Breast epithelium (tissue), 4 donors: ENCODE measurements around the gene PRKCE. TPM values are rescaled to one million over a fixed set of nuclear protein-coding genes. Genes with fewer than 3 reads are reported as not detected.

ENCODE experiments used
- DNase-seq, 2 donors: peaks; one replicate each; pipeline ENCODE4 v3.0.0-alpha.2; 2019; ENCODE audit warnings: low spot score in 2 of 2
- H3K27ac ChIP-seq, 2 donors: fragments of 200-600 bp; sonication (generic) in 1 of 2; one replicate each; pipeline ENCODE4 v1.5.1; 2016 to 2019; ENCODE audit warnings: mild to moderate bottlenecking in 1 of 2
- H3K27me3 ChIP-seq, 2 donors: fragments of 200-600 bp; sonication (generic) in 1 of 2; one replicate each; pipeline versions ENCODE4 v1.5.1 to v1.6.0; 2017 to 2019; ENCODE audit warnings: control low read depth in 1 of 2, mild to moderate bottlenecking in 1 of 2
- H3K36me3 ChIP-seq: fragments of 200-600 bp; one replicate; pipeline ENCODE4 v1.5.1; 2019
- H3K4me1 ChIP-seq, 2 donors: fragments of 200-600 bp; sonication (generic); one replicate each; pipeline ENCODE4 v1.5.1; 2016 to 2019; ENCODE audit warnings: control low read depth in 1 of 2
- H3K4me3 ChIP-seq, 3 donors: fragments of 200-600 bp; sonication (generic); 1 replicate in 2 of 3; 2 replicates in 1 of 3; pipeline ENCODE4 v1.5.1; 2016 to 2019; ENCODE audit warnings: mild to moderate bottlenecking in 3 of 3, moderate library complexity in 2 of 3
- H3K9me3 ChIP-seq, 2 donors: fragments of 200-600 bp; sonication (generic) in 1 of 2; one replicate each; pipeline ENCODE4 v1.5.1; 2016 to 2019; ENCODE audit warnings: control low read depth in 1 of 2
- POLR2A ChIP-seq: fragments of 450-650 bp; IDR thresholded peaks from one replicate; pipeline ENCODE4 v1.6.1; 2016; ENCODE audit warnings: antibody characterized with exemption, mild to moderate bottlenecking, moderate library complexity
- POLR2AphosphoS5 ChIP-seq, 3 donors: sonication (generic); formaldehyde crosslinking; IDR thresholded peaks; one replicate each; pipeline ENCODE4 v1.6.1; 2017; ENCODE audit warnings: antibody characterized with exemption in 3 of 3
- intact Hi-C: fragments of 100-400 bp; cut with DNase I; formaldehyde crosslinking; loops from one replicate; pipeline ENCODE4 v1.15.1; 2023; ENCODE audit warnings: low total_unique reads
- total RNA-seq, 3 donors: library from RNA; depleted of rRNA; stranded (reverse); fragments of >200 nt; gene quantifications; one replicate each; pipeline ENCODE4 v1.1.0, GENCODE V29; 2016
- TF ChIP-seq, protein P1 (sequence below), 3 donors: fragments of 450-650 bp; IDR thresholded peaks; one replicate each; pipeline ENCODE4 v1.5.1; 2016 to 2017; ENCODE audit warnings: antibody characterized with exemption in 3 of 3, mild to moderate bottlenecking in 3 of 3, moderate library complexity in 3 of 3

PRKCE gene
- total RNA-seq, 3 donors from 2014 or later, result 20.6 to 34.0 (median 23.6) TPM

DNA sequence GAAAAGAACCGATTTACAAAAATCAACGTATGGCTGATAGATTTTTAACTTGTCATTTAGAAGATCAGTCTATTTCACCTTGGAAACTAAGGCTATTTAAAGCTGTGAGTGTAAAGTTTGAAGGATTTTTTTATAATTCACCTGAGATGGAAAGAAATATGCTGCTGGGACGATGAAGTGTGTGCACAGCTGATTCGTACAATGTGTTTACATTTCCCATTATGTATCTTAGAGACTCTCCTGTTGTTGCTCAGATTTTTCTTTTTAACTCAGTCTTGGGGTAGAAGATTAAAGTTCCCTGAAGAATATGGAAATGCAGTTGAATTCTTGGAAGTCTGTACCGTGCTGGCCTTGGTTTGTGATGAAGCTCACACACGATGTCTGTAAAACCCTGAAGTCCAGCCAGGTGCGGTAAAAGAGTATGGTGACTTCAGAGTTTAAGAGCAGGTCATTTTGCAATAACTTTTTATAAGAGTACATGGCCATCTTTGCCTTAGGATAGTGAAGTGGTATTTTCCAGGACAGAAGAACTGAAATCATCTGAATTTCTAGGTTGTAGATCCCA is 250.1 kb downstream of the PRKCE start:
- H3K36me3 ChIP-seq, result no peaks in the 10 kb centered on the region
- peaks cover 0 to 7% of the 10 kb centered on the region in 2 donors for H3K4me1 ChIP-seq
- DNase-seq, result no peak
- no peak overlapping the region for H3K4me3 ChIP-seq
- H3K27me3 ChIP-seq, result no peaks in the 10 kb centered on the region
- no peak overlapping the region for H3K27ac ChIP-seq
- H3K9me3 ChIP-seq, result no peaks in the 10 kb centered on the region
- intact Hi-C loops, result no loop called here
- TF ChIP-seq, protein P1, sequence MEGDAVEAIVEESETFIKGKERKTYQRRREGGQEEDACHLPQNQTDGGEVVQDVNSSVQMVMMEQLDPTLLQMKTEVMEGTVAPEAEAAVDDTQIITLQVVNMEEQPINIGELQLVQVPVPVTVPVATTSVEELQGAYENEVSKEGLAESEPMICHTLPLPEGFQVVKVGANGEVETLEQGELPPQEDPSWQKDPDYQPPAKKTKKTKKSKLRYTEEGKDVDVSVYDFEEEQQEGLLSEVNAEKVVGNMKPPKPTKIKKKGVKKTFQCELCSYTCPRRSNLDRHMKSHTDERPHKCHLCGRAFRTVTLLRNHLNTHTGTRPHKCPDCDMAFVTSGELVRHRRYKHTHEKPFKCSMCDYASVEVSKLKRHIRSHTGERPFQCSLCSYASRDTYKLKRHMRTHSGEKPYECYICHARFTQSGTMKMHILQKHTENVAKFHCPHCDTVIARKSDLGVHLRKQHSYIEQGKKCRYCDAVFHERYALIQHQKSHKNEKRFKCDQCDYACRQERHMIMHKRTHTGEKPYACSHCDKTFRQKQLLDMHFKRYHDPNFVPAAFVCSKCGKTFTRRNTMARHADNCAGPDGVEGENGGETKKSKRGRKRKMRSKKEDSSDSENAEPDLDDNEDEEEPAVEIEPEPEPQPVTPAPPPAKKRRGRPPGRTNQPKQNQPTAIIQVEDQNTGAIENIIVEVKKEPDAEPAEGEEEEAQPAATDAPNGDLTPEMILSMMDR (IDR thresholded peaks at IDR 0.05), result no peak
- no peak for TF ChIP-seq POLR2AphosphoS5 (IDR thresholded peaks at IDR 0.05)
- no peak for TF ChIP-seq POLR2A

GRCh38 chr2:45902380-45902779 is 250.9 kb downstream of the PRKCE start:
- H3K9me3 ChIP-seq, result no peaks in the 10 kb centered on the region
- H3K27me3 ChIP-seq, result no peaks in the 10 kb centered on the region
- no peak overlapping the region for H3K27ac ChIP-seq
- no peak for DNase-seq
- TF ChIP-seq POLR2A (no peak), POLR2AphosphoS5 (IDR thresholded peaks at IDR 0.05) (no peak)
- TF ChIP-seq, protein P1 (IDR thresholded peaks at IDR 0.05), result no peak
- H3K4me1 ChIP-seq, result peaks cover 0 to 7% of the 10 kb centered on the region in 2 donors
- no peaks in the 10 kb centered on the region for H3K36me3 ChIP-seq
- intact Hi-C loops, result no loop called here
- no peak overlapping the region for H3K4me3 ChIP-seq

DNA sequence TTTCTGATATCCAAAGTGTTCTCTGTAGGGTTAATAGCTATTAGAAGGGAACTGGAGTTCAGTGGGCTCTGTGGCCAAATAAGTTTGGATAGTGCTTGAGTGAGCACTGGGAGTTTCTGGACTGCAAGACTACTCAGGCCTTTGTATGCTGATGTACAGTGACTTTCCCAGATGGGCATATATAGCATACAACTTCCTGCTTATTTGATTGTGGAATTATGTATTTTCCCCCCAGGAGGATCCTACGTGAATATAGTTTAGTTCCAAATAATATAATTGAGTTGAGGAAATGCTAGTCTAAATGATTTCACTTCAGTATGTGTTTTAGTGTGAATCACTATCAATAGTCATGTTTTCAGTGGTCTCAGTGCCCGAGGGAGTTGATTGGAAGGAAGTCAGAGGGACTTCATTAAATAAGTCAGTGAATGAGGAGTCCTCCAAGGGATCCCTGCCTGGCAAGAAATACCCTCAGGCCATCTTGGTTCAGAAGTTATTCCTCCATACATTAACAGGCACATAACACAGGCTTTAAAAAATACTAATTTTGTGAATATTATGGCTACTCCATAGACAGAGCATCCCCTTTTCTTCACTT is 251.4 kb downstream of the PRKCE start:
- no peak for DNase-seq
- TF ChIP-seq, protein P1 (IDR thresholded peaks at IDR 0.05), result no peak
- TF ChIP-seq POLR2AphosphoS5 (IDR thresholded peaks at IDR 0.05), result no peak
- TF ChIP-seq POLR2A, result no peak
- H3K9me3 ChIP-seq, result no peaks in the 10 kb centered on the region
- intact Hi-C loops, result no loop called here
- H3K27me3 ChIP-seq, result no peaks in the 10 kb centered on the region
- H3K4me3 ChIP-seq, result no peak overlapping the region
- H3K4me1 ChIP-seq, result peaks cover 0 to 7% of the 10 kb centered on the region in 2 donors
- H3K36me3 ChIP-seq, result no peaks in the 10 kb centered on the region
- H3K27ac ChIP-seq, result no peak overlapping the region

GRCh38 chr2:45904267-45904945 is 252.9 kb downstream of the PRKCE start:
- Histone ChIP-seq H3K4me1 (peaks cover 0 to 7% of the 10 kb centered on the region in 2 donors), H3K27me3 (no peaks in the 10 kb centered on the region), H3K36me3 (no peaks in the 10 kb centered on the region), H3K27ac (peak overlapping the region; percentile 78 to 83), H3K4me3 (peak overlapping the region in 2 of 3 donors; percentile 8 to 39), H3K9me3 (no peaks in the 10 kb centered on the region)
- DNase-seq, result peak in 1 of 2 donors; percentile 29
- no peak for TF ChIP-seq POLR2A
- TF ChIP-seq, protein P1 (IDR thresholded peaks at IDR 0.05), result no peak
- no peak for TF ChIP-seq POLR2AphosphoS5 (IDR thresholded peaks at IDR 0.05)
- intact Hi-C loops, result no loop called here
